Fibroblast of lung (primary cell): ENCODE results near the gene ZNF384. TPM values are rescaled to one million over a fixed set of nuclear protein-coding genes. Genes with fewer than 3 reads are reported as not detected.

Experiments used
- DNase-seq, 2 donors: peaks; one replicate each; pipeline versions ENCODE4 v3.0.0 to v3.0.0-alpha.2; 2010; ENCODE audit warnings: low read depth in 2 of 2
- H2AFZ ChIP-seq: 2 replicates; pipeline ENCODE4 v1.5.1; 2012; ENCODE audit warnings: low read length, control low read depth, inconsistent platforms
- H3K27ac ChIP-seq: 2 replicates; pipeline ENCODE4 v1.5.1; 2011; ENCODE audit warnings: low read length, control low read depth; ENCODE audit not compliant: insufficient read depth
- H3K27me3 ChIP-seq: 2 replicates; pipeline ENCODE4 v1.5.1; 2011; ENCODE audit warnings: mild to moderate bottlenecking, low read length; ENCODE audit not compliant: control insufficient read depth, insufficient read depth
- H3K36me3 ChIP-seq: 2 replicates; pipeline ENCODE4 v1.5.1; 2011; ENCODE audit warnings: low read length; ENCODE audit not compliant: control insufficient read depth, insufficient read depth
- H3K4me1 ChIP-seq: 2 replicates; pipeline ENCODE4 v1.5.1; 2011; ENCODE audit warnings: low read length; ENCODE audit not compliant: control insufficient read depth, insufficient read depth; ENCODE audit errors: extremely low read depth
- H3K4me2 ChIP-seq: 2 replicates; pipeline ENCODE4 v1.5.1; 2011; ENCODE audit warnings: low read length, control low read depth; ENCODE audit not compliant: insufficient read depth; ENCODE audit errors: extremely low read depth
- H3K4me3 ChIP-seq, 4 experiments: fragments of 200-600 bp in 1 of 4; sonication (generic) in 1 of 4; replicated peaks in 1 of 4; 2 replicates each; pipeline ENCODE4 v1.5.1; 2011 to 2016; ENCODE audit warnings: low read length in 4 of 4, low read depth in 3 of 4, mild to moderate bottlenecking in 3 of 4, control low read depth in 2 of 4, inconsistent platforms in 1 of 4, mixed read lengths in 1 of 4; ENCODE audit not compliant: insufficient read depth in 1 of 4; ENCODE audit errors: control extremely low read depth in 1 of 4
- H3K79me2 ChIP-seq: 2 replicates; pipeline ENCODE4 v1.5.1; 2012; ENCODE audit warnings: mild to moderate bottlenecking, low read length, inconsistent platforms; ENCODE audit not compliant: control insufficient read depth, insufficient read depth
- H3K9ac ChIP-seq: 2 replicates; pipeline ENCODE4 v1.5.1; 2011; ENCODE audit warnings: mild to moderate bottlenecking, low read length, control low read depth; ENCODE audit not compliant: insufficient read depth
- H3K9me3 ChIP-seq: 2 replicates; pipeline ENCODE4 v1.5.1; 2012; ENCODE audit warnings: low read depth, low read length; ENCODE audit not compliant: control insufficient read depth, insufficient read depth
- H4K20me1 ChIP-seq: 2 replicates; pipeline ENCODE4 v1.5.1; 2011; ENCODE audit warnings: low read length; ENCODE audit not compliant: control insufficient read depth, insufficient read depth; ENCODE audit errors: extremely low read depth
- CTCF ChIP-seq, 2 donors: IDR thresholded peaks in 1 of 2; conservative IDR thresholded peaks in 1 of 2; 1 replicate in 1 of 2; 2 replicates in 1 of 2; pipeline ENCODE4 v1.5.1; 2011 to 2012; ENCODE audit warnings: low read length in 2 of 2, control low read depth in 1 of 2, inconsistent platforms in 1 of 2, low read depth in 1 of 2, mild to moderate bottlenecking in 1 of 2
- EZH2 ChIP-seq: IDR thresholded peaks from 2 replicates; pipeline ENCODE4 v1.5.1; 2012; ENCODE audit warnings: low read length, control low read depth, mild to moderate bottlenecking; ENCODE audit errors: missing control alignments
- polyA plus RNA-seq, 2 donors: library from polyadenylated mRNA; depleted of rRNA in 1 of 2; stranded (reverse) in 1 of 2; unstranded in 1 of 2; fragments of >200 nt; gene quantifications; 2 replicates each; pipeline ENCODE4 v1.2.1, GENCODE V29; 2011 to 2012; ENCODE audit warnings: missing spikeins in 1 of 2
- total RNA-seq: library from RNA; depleted of rRNA; stranded (reverse); fragments of >200 nt; gene quantifications from 2 replicates; pipeline ENCODE4 v1.2.1, GENCODE V29; 2014

The ZNF384 gene
- total and polyA plus RNA-seq, 2 donors (not counting 1 experiment from before 2014, with no cell fraction given) = 12.2 to 34.8 TPM

DNA sequence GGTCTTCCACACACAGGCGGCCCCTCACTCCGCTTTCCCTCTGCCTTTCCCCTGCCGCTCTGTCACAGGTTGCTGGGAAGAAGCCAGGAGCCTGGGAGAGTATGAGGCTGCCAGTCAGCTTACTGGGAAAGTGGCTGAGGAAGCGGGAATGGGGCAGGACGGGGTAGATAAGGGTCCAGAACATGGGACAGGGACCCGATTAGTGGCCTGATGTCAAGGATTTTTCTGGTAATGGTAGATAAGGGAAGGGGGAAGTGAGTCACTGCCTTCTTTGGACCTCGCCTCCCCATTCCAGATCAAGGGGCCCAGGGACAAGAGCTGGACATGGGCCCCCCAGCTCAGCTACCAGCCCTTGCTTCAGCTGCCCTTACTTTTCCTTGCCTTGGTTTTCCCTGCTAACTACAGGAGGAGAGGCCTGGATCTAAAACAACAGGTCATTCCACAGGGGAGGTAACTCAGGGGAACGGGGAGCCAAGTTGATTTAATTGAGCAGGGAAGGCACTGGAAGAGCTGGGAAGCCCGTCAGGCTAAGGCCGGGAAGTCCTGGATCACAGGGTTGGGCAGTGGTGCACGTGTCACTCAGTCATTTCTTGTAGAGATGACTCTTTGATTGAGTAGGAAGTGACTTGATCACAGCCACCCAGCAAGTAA lies 49.9 kb downstream of the ZNF384 start:
- DNase-seq = no peak
- Histone ChIP-seq H3K9me3 (no peaks in the 10 kb centered on the region), H3K36me3 (no peaks in the 10 kb centered on the region), H2AFZ (no peak overlapping the region), H3K4me2 (no peak overlapping the region), H3K79me2 (no peaks in the 10 kb centered on the region), H3K27me3 (peaks cover 18% of the 10 kb centered on the region), H3K9ac (no peak overlapping the region), H3K27ac (no peak overlapping the region), H3K4me3 (no peak overlapping the region), H4K20me1 (no peaks in the 10 kb centered on the region), H3K4me1 (no peaks in the 10 kb centered on the region)
- no peak for TF ChIP-seq EZH2
- TF ChIP-seq CTCF (conservative IDR thresholded peaks at IDR 0.05 in 1 of 2, IDR thresholded peaks at IDR 0.05 in 1 of 2; ENCODE audit: low read depth in 1 of 2, low read length in 2 of 2) = no peak

GRCh38 chr12:6638305-6638704 lies 50.9 kb downstream of the ZNF384 start:
- Histone ChIP-seq H3K27ac (no peak overlapping the region), H3K9ac (no peak overlapping the region), H3K4me2 (no peak overlapping the region), H3K36me3 (no peaks in the 10 kb centered on the region), H2AFZ (no peak overlapping the region), H4K20me1 (no peaks in the 10 kb centered on the region), H3K79me2 (no peaks in the 10 kb centered on the region), H3K27me3 (peaks cover 18% of the 10 kb centered on the region), H3K4me3 (no peak overlapping the region), H3K4me1 (no peaks in the 10 kb centered on the region), H3K9me3 (no peaks in the 10 kb centered on the region)
- no peak for DNase-seq
- TF ChIP-seq EZH2 (no peak), CTCF (conservative IDR thresholded peaks at IDR 0.05 in 1 of 2, IDR thresholded peaks at IDR 0.05 in 1 of 2; ENCODE audit: low read depth in 1 of 2, low read length in 2 of 2) (no peak)

DNA sequence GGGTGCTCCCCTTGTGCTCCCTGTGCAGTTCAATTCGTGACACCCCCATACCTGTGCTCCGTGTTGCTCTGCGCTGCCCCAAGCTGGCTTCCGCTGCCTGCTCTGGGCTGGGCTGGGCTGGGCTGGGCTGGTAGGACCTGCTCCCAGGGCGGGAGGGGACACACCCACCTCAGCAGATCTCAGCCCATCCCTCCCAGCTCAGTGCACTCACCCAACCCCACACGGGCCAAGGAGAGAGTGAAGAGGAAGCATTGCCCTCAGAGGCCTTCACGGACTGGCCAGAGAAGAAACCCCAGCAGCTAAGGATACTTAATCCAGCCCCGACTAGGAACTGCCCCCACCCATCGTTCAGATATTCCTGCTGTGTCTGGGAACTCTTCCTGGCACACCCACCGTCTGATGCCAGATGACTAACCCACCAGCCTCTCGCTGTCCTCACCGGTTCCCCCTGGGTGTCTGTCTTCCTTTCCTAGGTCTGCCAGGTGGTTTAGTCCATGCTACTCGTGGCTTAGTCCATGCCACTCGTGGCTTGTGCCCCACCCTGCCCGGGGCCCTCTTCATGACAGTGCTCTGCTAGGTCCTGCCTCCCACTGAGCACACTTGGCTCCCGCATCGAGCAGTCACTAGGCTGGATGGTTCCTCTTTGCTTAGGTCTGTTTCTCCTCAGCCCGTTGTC lies 53.2 kb downstream of the ZNF384 start, which contains the start of gene LPAR5:
Gene LPAR5, minus strand, starts transcription at position 104 of the 676 bp plus-strand sequence. CDS start 14,711 bp downstream, outside the sequence.
- Histone ChIP-seq H3K9ac (no peak within 1 kb of the TSS), H3K4me1 (no peaks in the 10 kb centered on the region), H3K4me3 (no peak within 1 kb of the TSS), H3K9me3 (no peaks in the 10 kb centered on the region), H3K27me3 (peaks cover 13% of the 10 kb centered on the region), H3K79me2 (no peaks in the 10 kb centered on the region), H4K20me1 (no peaks in the 10 kb centered on the region), H3K27ac (no peak within 1 kb of the TSS), H2AFZ (no peak within 1 kb of the TSS), H3K4me2 (no peak within 1 kb of the TSS), H3K36me3 (no peaks in the 10 kb centered on the region)
- TF ChIP-seq CTCF (conservative IDR thresholded peaks at IDR 0.05 in 1 of 2, IDR thresholded peaks at IDR 0.05 in 1 of 2; ENCODE audit: low read depth in 1 of 2, low read length in 2 of 2) (no peak), EZH2 (no peak)
- DNase-seq = peak in 1 of 2 donors; percentile 55
